Heart left ventricle (tissue), 16 donors: ENCODE measurements around the gene FOXK2. TPM values are rescaled to one million over a fixed set of nuclear protein-coding genes. Genes with fewer than 3 reads are reported as not detected.

ENCODE experiments used
- ATAC-seq, 4 donors: fragments of 200-7000 bp; cut with Tn5 transposase; one replicate each; pipeline ENCODE4 v1.9.1; 2020 to 2022; ENCODE audit warnings: moderate library complexity in 4 of 4, mild to moderate bottlenecking in 3 of 4, moderate number of reproducible peaks in 1 of 4
- DNase-seq, 5 donors: peaks; one replicate each; pipeline ENCODE4 v3.0.0-alpha.2; 2020
- H3K27ac ChIP-seq, 12 donors: fragments of 200-600 bp; sonication (generic) in 4 of 12; one replicate each; pipeline versions ENCODE4 v1.5.0 to v1.8.0; 2016 to 2022; ENCODE audit warnings: mild to moderate bottlenecking in 2 of 12
- H3K27me3 ChIP-seq, 9 donors: fragments of 200-600 bp; sonication (generic) in 2 of 9; one replicate each; pipeline versions ENCODE4 v1.5.1 to v1.8.0; 2016 to 2022; ENCODE audit warnings: mild to moderate bottlenecking in 3 of 9
- H3K36me3 ChIP-seq, 9 donors: fragments of 200-600 bp; sonication (generic) in 2 of 9; one replicate each; pipeline versions ENCODE4 v1.5.0 to v1.8.0; 2018 to 2022; ENCODE audit warnings: mild to moderate bottlenecking in 2 of 9
- H3K4me1 ChIP-seq, 12 donors: fragments of 200-600 bp; sonication (generic) in 4 of 12; one replicate each; pipeline versions ENCODE4 v1.5.0 to v1.8.0; 2016 to 2022; ENCODE audit warnings: mild to moderate bottlenecking in 3 of 12
- H3K4me3 ChIP-seq, 12 donors: fragments of 200-600 bp; sonication (generic) in 4 of 12; one replicate each; pipeline versions ENCODE4 v1.5.0 to v1.8.0; 2017 to 2022; ENCODE audit warnings: mild to moderate bottlenecking in 9 of 12, moderate library complexity in 4 of 12
- H3K9me3 ChIP-seq, 12 donors: fragments of 200-600 bp; sonication (generic) in 4 of 12; one replicate each; pipeline versions ENCODE4 v1.5.0 to v1.8.0; 2016 to 2022; ENCODE audit warnings: mild to moderate bottlenecking in 1 of 12
- CTCF ChIP-seq, 12 donors: fragments of 200-600 bp; sonication (generic) in 4 of 12; IDR thresholded peaks; one replicate each; pipeline versions ENCODE4 v1.5.0 to v1.8.0; 2018 to 2022; ENCODE audit warnings: antibody characterized with exemption in 12 of 12, mild to moderate bottlenecking in 5 of 12
- POLR2A ChIP-seq, 2 donors: fragments of 450-650 bp; IDR thresholded peaks; one replicate each; pipeline ENCODE4 v1.6.1; 2017; ENCODE audit warnings: antibody characterized with exemption in 2 of 2, mild to moderate bottlenecking in 2 of 2, moderate library complexity in 2 of 2
- WGBS, 4 donors: extraction: QIAGEN DNeasy Blood & Tissue Kit in 2 of 4; methylation state at CpG; one replicate each; pipeline versions ENCODE4 v1.1.5 to v1.1.7; 2013 to 2018; 5-methylcytosine and 5-hydroxymethylcytosine counted together
- intact Hi-C, 10 donors: fragments of 100-400 bp; cut with DNase I; formaldehyde crosslinking; loops; one replicate each; pipeline versions ENCODE4 v1.11.1 to v1.14.2; 2022
- polyA plus RNA-seq, 2 donors: library from polyadenylated mRNA; stranded (reverse); fragments of 200-250 nt; gene quantifications; one replicate each; pipeline ENCODE4 v1.2.3, GENCODE V29; 2013
- total RNA-seq, 9 donors: library from RNA; depleted of rRNA in 2 of 9; stranded (reverse); fragments of >200 nt in 2 of 9; fragmentation: NEBNext Ultra II Directional in 3 of 9; extraction: Animal tissue kit (Norgen Biotek cat#: 25700) in 3 of 9; gene quantifications; one replicate each; pipeline versions ENCODE4 v1.1.0 to v1.2.4, GENCODE V29; 2016 to 2023
- donor health status: ischemic (EF 13 %, LVEDD 7.1; RV severe dilation, severe dysfunction).
- donor health status: healthy with polysubstance abuse.
- donor health status: DM: no; HTN: yes; CAD: no.
- donor health status: DM: no; HTN: no; CAD: no.
- donor health status: ischemic (EF 25% LVEDD 6.9; RV normal size, moderate dysfunction).
- donor health status: ischemic (EF 25% LVEDD 5.7; RV mildly dilated, moderate dysfunction).
- donor health status: healthy.
- donor health status: DM: yes; HTN: yes; CAD: no.
- donor health status: ischemic (EF 35%, LVEDD 5.7; RV mildly dilated, moderate dysfunction).
- donor health status: nonischemic (EF 11% LVEDD 7.7; RV severe dilation, severe dysfunction).
- donor health status: DM: yes; HTN: yes; CAD: no.
- donor health status: PGD.
- donor health status: ischemic (EF 29% LVEDD 5.4; RV normal size, mild dysfunction).
- donor health status: nonischemic (EF 23%, LVEDD 6.1; RV moderate dilation, normal function).

Gene FOXK2
- total and polyA plus RNA-seq, 11 donors: 15.6 to 77.0 (median 33.9) TPM

GRCh38 chr17:82483204-82483660, 36.3 kb upstream of the FOXK2 start:
- TF ChIP-seq CTCF (IDR thresholded peaks at IDR 0.05) (no peak), POLR2A (IDR thresholded peaks at IDR 0.05) (no peak)
- intact Hi-C loops: no loop called here
- 88 to 94% (median 94%) methylated on average over 6 of the region's 6 CpGs for WGBS, 4 donors
- Histone ChIP-seq H3K36me3 (peaks cover 3 to 100% (median 99%) of the 10 kb centered on the region in 9 donors), H3K27ac (peak overlapping the region in 1 of 12 donors; percentile 22), H3K27me3 (no peaks in the 10 kb centered on the region), H3K4me3 (no peak overlapping the region), H3K4me1 (peaks cover 0 to 8% (median under 1%) of the 10 kb centered on the region in 12 donors), H3K9me3 (no peaks in the 10 kb centered on the region)
- no peak for DNase-seq
- no peak for ATAC-seq

- Histone ChIP-seq H3K27ac (peak overlapping the region in 1 of 12 donors; percentile 22), H3K27me3 (no peaks in the 10 kb centered on the region), H3K36me3 (peaks cover 3 to 100% (median 95%) of the 10 kb centered on the region in 9 donors), H3K4me1 (peaks cover 0 to 14% (median 2%) of the 10 kb centered on the region in 12 donors), H3K9me3 (no peaks in the 10 kb centered on the region), H3K4me3 (no peak overlapping the region)
- no peak for TF ChIP-seq POLR2A (IDR thresholded peaks at IDR 0.05)
- TF ChIP-seq CTCF (IDR thresholded peaks at IDR 0.05): no peak
- 83 to 85% (median 84%) methylated on average over 3 to 9 of the region's 9 CpGs for WGBS, 4 donors
- ATAC-seq: peak; percentile 18 to 43 (median 33)
- intact Hi-C loops: no loop called here
- no peak for DNase-seq
Observed at GRCh38 chr17:82483836-82484235, 35.7 kb upstream of the FOXK2 start.

GRCh38 chr17:82486231-82487094, 33.1 kb upstream of the FOXK2 start:
- Histone ChIP-seq H3K27me3 (no peaks in the 10 kb centered on the region), H3K36me3 (peaks cover 3 to 81% (median 69%) of the 10 kb centered on the region in 9 donors), H3K27ac (no peak overlapping the region), H3K4me1 (peaks cover 0 to 24% (median 7%) of the 10 kb centered on the region in 12 donors), H3K9me3 (no peaks in the 10 kb centered on the region), H3K4me3 (no peak overlapping the region)
- TF ChIP-seq CTCF (IDR thresholded peaks at IDR 0.05): no peak
- TF ChIP-seq POLR2A (IDR thresholded peaks at IDR 0.05): no peak
- ATAC-seq (no peak), DNase-seq (no peak)
- intact Hi-C loops: no loop called here
- WGBS, 4 donors: 73 to 78% (median 77%) methylated on average over 13 of the region's 13 CpGs

GRCh38 chr17:82487910-82488309, 31.6 kb upstream of the FOXK2 start:
- intact Hi-C loops: no loop called here
- WGBS, 4 donors: 60 to 68% (median 63%) methylated on average over 14 of the region's 14 CpGs
- DNase-seq (peak in 2 of 5 donors; percentile 70 to 73), ATAC-seq (peak; percentile 13 to 68 (median 57))
- Histone ChIP-seq H3K27me3 (no peaks in the 10 kb centered on the region), H3K9me3 (no peaks in the 10 kb centered on the region), H3K27ac (peak overlapping the region in 7 of 12 donors; percentile 5 to 90 (median 76)), H3K4me1 (peaks cover 0 to 24% (median 7%) of the 10 kb centered on the region in 12 donors), H3K4me3 (no peak overlapping the region), H3K36me3 (peaks cover 3 to 66% (median 55%) of the 10 kb centered on the region in 9 donors)
- TF ChIP-seq CTCF (IDR thresholded peaks at IDR 0.05) (no peak), POLR2A (IDR thresholded peaks at IDR 0.05) (no peak)
